Skin epidermis (tissue), 12 donors: ENCODE measurements around the gene NOL4L.
"Not testable (repeated sequence)": the region's sequence is repeated elsewhere in the genome, so short reads cannot be mapped to it uniquely, and the experiment has no call there.

Source experiments
- H3K27ac ChIP-seq, 21 experiments: fragments of 200-600 bp; sonication (generic) in 11 of 21; one replicate each; pipeline ENCODE4 v1.5.0; 2020; ENCODE audit warnings: mild to moderate bottlenecking in 3 of 21, inconsistent platforms in 2 of 21, moderate library complexity in 2 of 21
- H3K4me3 ChIP-seq, 7 experiments: fragments of 200-600 bp; sonication (generic) in 2 of 7; one replicate each; pipeline ENCODE4 v1.5.0; 2020; ENCODE audit warnings: inconsistent platforms in 2 of 7, mild to moderate bottlenecking in 2 of 7, moderate library complexity in 1 of 7

Gene NOL4L

GRCh38 chr20:32501709-32502108 lies 83.4 kb downstream of the NOL4L start:
- Histone ChIP-seq H3K27ac (no peak overlapping the region), H3K4me3 (no peak overlapping the region)

- H3K27ac ChIP-seq: peak overlapping the region in 5 of 21 experiments; percentile 5 to 83 (median 36)
These were observed 87.4 kb downstream of the NOL4L start for GRCh38 chr20:32497589-32498224.

GRCh38 chr20:32496811-32497533 lies 88.2 kb downstream of the NOL4L start:
- H3K27ac ChIP-seq: peak overlapping the region in 2 of 21 experiments; percentile 5 to 83
- no peak overlapping the region for H3K4me3 ChIP-seq

More at GRCh38 chr20:32497589-32498224, 87.4 kb downstream of the NOL4L start:
- no peak overlapping the region for H3K4me3 ChIP-seq

GRCh38 chr20:32495949-32496348 lies 89.2 kb downstream of the NOL4L start:
- H3K4me3 ChIP-seq: no peak overlapping the region

GRCh38 chr20:32495217-32495565 lies 89.9 kb downstream of the NOL4L start:
- Histone ChIP-seq H3K4me3 (no peak overlapping the region), H3K27ac (no peak overlapping the region)

More at GRCh38 chr20:32495949-32496348, 89.2 kb downstream of the NOL4L start:
- H3K27ac ChIP-seq: no peak overlapping the region

- no peak overlapping the region for H3K27ac ChIP-seq
- no peak overlapping the region for H3K4me3 ChIP-seq
These were observed 90.5 kb downstream of the NOL4L start for GRCh38 chr20:32494483-32495216.

GRCh38 chr20:32493356-32493755 lies 91.8 kb downstream of the NOL4L start:
- Histone ChIP-seq H3K4me3 (no peak overlapping the region), H3K27ac (no peak overlapping the region)

GRCh38 chr20:32491764-32492151 lies 93.4 kb downstream of the NOL4L start:
- not testable (repeated sequence) for H3K4me3 ChIP-seq

GRCh38 chr20:32490942-32491763 lies 94.0 kb downstream of the NOL4L start:
- H3K4me3 ChIP-seq: no peak overlapping the region
- H3K27ac ChIP-seq: no peak overlapping the region

More at GRCh38 chr20:32491764-32492151, 93.4 kb downstream of the NOL4L start:
- not testable (repeated sequence) for H3K27ac ChIP-seq

GRCh38 chr20:32488066-32488838 lies 96.9 kb downstream of the NOL4L start:
- no peak overlapping the region for H3K27ac ChIP-seq
- no peak overlapping the region for H3K4me3 ChIP-seq

- H3K27ac ChIP-seq: no peak overlapping the region
- no peak overlapping the region for H3K4me3 ChIP-seq
These were observed 97.8 kb downstream of the NOL4L start for GRCh38 chr20:32487381-32487780.

GRCh38 chr20:32485770-32486478 lies 99.2 kb downstream of the NOL4L start:
- Histone ChIP-seq H3K27ac (peak overlapping the region in 5 of 21 experiments; percentile 8 to 88 (median 20)), H3K4me3 (no peak overlapping the region)

- H3K4me3 ChIP-seq: peak overlapping the region; percentile 51 to 83 (median 67)
- H3K27ac ChIP-seq: peak overlapping the region in 14 of 21 experiments; percentile 30 to 94 (median 78)
These were observed 100.0 kb downstream of the NOL4L start for GRCh38 chr20:32484958-32485769.

GRCh38 chr20:32484225-32484957 lies 100.7 kb downstream of the NOL4L start:
- Histone ChIP-seq H3K27ac (peak overlapping the region in 20 of 21 experiments; percentile 22 to 94 (median 78)), H3K4me3 (peak overlapping the region; percentile 51 to 83 (median 67))

GRCh38 chr20:32483351-32484224 lies 101.5 kb downstream of the NOL4L start:
- Histone ChIP-seq H3K4me3 (peak overlapping the region; percentile 51 to 83 (median 77)), H3K27ac (peak overlapping the region in 20 of 21 experiments; percentile 1 to 94 (median 82))
